HG02763 (cell line): ENCODE measurements around the gene ASTN2.
"Not testable (repeated sequence)": the region's sequence is repeated elsewhere in the genome, so short reads cannot be mapped to it uniquely, and the experiment has no call there.

Experiments used
- ATAC-seq: cut with Tn5 transposase; IDR thresholded peaks from one replicate; pipeline ENCODE4 v1.9.1; 2021; ENCODE audit warnings: mild to moderate bottlenecking, moderate library complexity; ENCODE audit not compliant: unreplicated experiment

ASTN2 gene

DNA sequence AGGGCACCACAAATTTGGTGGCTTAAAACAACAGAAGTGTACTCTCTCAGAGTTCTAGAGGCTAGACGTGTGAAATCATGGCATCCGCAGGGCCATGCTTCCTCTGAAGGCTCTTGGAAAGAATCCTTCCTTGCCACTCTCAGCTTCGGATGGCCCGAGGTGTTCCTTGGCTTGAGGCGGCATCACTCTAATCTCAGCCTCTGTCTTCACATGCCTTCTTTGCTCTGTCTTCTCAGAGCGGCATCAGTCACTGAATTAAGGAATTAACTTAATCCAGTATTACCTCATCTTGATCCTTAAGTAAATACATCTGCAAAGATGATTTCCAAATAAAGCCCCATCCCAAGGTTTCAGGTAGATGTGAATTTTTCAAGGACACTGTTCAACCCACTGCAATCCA lies 938.9 kb downstream of the ASTN2 start:
- ATAC-seq = no peak

DNA sequence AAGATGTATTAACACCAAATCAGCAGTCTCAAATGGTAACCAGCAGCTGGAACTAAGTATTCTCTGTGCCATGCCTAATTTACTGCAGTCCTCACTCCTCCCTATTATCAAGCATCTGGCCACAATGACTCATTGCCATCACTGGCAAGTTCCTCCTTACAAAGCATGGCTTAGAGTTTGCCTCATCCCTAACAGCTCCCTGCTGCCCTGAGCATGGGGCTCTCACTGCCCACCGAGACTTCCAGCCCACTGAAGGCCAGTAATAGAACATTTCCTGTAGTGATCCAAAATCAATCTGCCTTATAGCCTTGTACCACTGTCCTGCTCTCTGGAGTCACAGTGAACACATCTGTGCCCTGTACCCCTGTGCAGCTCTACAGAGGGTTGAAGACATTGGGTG lies 939.7 kb downstream of the ASTN2 start:
- no peak for ATAC-seq

DNA sequence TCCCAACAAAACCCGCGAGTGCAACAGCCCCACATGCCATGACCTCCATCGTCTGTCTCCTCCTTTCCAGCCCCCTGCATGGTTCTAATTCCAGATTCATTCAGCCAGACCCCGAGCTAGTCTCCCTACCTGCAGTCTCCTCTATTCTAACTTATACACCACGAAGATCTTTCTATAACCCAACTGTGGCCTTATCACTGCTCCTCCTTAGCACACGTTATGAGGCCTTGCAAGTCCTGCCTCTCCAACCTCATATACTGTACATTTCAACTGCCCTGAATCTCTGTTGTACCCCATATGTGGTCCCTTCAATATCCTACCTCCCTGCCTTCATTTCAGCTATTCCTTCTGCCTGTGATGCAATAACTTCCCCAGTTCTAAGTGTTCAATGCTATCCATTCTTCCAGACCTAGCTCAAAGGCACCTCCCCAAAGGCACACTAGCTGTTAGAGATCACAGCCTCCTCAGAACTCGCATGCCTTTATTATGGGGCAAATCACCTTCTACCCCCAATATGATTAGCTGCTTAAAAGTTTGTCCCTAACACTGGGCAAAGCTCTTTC lies 942.8 kb downstream of the ASTN2 start:
- no peak for ATAC-seq

GRCh38 chr9:116471093-116471906 lies 943.6 kb downstream of the ASTN2 start:
- ATAC-seq = no peak

DNA sequence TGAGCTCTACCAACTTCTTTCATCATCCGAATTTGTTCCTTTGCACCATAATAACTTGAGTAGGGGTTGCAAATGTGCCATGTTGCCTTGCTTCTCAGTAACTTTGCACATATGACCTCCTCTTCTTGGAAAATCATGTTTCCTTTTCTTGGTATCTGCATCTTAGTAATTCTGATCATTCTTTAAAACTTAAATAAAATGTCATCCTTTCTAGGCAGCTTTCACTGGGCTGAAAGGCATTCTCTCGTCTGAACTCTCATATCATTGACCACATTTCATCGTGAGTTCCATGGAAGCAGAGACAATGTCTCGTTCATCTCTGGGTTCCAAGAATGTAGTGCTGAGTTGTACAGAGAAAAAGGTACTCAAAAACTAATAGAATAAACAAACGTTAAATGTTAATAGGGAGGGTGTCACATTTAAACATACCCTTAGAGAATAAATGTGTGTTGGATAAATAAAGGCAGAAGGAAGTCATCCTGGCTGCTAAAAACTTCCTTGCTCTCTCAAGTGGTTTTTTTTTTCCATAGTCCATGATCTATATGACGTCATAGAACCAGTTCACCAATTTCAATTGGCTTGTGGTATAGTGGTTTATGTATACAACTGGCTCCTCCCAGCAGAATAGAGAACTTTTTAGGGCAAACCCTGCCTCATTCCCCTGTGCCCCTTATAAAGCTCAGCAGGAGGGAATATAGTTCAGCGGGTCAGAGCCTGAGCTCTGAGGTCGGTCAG lies 945.9 kb downstream of the ASTN2 start:
- ATAC-seq = no peak

DNA sequence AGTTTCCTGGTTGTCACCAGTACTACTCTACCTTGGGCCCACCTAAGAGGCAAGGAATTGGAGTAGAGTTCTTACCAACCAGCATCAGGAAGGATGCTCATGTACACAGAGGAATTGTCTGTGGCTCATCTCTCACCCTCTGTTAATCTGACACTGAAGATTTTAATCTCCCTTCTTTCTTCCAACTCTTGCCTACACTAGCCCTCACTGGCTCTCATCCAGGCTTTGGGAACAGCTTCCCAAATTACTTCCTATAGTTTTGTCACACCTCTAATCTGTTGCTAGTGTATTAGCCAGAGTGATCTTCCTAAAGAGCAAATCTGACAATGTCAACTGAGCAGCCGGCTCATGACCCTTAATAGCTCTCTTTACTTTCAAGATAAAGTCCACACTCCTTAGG lies 946.5 kb downstream of the ASTN2 start:
- ATAC-seq = no peak

- no peak for ATAC-seq
Observed at GRCh38 chr9:116467740-116468351, 947.0 kb downstream of the ASTN2 start.

DNA sequence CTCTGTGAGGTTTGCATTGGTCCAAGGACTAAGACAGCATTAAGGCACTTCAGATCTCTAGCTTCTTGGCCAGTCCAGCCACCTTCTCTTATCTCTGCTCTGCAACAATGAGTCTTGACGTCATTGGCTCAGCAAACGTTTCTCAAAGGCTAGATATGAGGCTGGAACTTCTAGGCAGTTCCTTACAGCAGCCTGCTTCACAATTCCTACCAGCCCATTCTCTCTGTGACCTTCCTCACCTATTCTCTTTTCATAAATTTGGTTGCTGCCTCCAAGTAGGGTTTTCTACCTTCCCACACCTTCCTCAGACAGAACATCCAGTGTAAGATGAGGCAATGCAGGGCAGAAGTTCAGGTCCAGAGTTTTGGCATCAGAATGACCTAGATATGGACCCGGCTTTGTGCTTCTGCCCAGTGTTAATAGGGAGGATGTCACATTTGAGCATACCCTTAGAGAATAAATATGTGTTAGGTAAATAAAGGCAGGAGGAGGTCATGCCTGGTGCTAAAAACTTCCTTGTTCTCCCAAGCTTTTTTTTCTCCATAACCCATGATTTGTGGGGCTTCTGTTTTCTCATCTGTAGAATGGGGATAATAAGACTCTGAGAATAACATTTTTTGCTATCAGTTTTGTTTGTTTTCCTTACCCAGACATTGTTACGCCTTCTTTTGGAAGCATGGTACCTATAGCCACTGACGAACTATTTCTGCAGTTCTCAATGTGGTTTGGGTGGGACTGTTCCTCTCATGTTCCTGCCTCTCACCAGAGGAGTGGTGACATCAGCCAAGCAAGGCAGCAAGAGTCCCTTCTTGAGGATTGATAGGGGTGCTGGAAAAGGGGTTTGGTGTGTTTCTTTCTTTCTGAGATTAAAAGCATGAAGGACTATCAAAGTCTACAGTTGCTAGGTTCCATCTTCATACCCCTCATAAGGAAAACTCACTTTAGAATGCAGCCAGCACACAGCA lies 948.3 kb downstream of the ASTN2 start:
- no peak for ATAC-seq

GRCh38 chr9:116465576-116466270 lies 949.1 kb downstream of the ASTN2 start:
- no peak for ATAC-seq

DNA sequence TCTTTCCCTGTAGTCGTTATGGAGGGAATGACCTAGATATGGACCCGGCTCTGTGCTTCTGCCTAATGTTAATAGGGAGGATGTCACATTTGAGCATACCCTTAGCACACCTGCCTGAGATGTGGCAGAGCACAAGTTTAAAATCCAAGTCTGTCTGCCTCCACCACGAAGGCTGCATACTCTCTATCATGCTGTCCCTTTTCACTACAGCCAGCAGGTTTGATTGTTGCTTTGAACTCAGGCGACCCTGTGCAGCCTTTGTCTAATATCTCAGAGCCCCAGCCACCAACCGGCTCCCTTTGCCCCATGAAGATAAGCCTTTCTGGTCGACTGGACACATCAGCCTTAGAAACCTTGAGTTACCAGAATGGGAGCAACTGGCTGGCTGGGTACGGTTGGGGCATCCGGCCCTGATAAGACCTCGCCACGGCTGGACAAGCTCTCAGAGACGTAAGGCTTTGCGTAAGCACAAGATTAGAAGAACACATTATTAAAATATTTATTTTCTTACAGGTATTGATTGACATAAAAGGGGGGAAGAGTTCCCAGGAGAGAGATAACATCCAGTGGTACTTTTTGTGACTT lies 949.8 kb downstream of the ASTN2 start:
- ATAC-seq = no peak

- no peak for ATAC-seq
Observed at GRCh38 chr9:116464423-116464822, 950.4 kb downstream of the ASTN2 start.

- ATAC-seq = no peak
Observed at GRCh38 chr9:116461632-116462031, 953.2 kb downstream of the ASTN2 start.

DNA sequence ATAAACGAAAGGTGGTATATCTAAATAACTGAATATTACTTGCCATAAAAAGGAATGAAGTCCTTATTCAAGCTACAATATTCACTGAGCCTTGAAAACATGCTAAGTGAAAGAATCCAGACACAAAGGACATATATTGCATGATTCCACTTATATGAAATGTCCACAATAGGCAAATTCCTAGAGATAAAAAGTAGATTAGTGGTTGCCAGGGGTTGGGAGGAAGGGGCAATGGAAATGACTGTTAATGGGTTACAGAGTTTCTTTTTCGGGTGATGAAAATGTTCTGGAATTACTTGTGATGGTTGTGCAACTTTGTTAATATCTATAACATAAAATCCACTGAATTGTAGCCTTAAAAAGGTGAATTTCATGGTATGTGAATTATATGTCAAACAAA lies 954.8 kb downstream of the ASTN2 start:
- ATAC-seq = no peak

DNA sequence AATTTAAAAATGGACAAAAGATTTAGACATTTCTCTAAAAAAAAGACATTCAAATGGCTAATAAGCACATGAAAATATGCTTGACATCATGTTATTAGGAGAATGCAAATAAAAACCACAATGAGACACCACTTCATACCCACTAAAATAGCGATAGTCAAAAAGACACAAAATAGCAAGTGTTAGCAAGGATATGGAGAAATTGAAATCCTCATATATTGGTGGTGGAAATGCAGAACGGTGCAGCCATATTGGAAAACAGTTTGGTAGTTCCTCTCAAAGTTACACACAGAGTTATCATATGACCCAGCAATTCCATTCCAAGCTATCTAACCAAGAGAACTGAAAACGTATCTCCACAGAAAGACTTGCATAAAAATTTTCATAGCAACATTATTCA lies 955.3 kb downstream of the ASTN2 start:
- no peak for ATAC-seq

GRCh38 chr9:116456490-116457088 lies 958.3 kb downstream of the ASTN2 start:
- ATAC-seq = no peak

DNA sequence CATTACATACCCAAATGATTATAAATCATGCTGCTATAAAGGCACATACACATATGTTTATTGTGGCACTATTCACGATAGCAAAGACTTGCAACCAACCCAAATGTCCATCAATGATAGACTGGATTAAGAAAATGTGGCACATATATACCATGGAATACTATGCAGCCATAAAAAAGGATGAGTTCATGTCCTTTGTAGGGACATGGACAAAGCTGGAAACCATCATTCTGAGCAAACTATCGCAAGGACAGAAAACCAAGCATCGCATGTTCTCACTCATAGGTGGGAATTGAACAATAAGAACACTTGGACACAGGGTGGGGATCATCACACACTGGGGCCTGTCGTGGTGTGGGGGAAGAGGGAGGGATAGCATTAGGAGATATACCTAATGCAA lies 960.3 kb downstream of the ASTN2 start:
- not testable (repeated sequence) for ATAC-seq

DNA sequence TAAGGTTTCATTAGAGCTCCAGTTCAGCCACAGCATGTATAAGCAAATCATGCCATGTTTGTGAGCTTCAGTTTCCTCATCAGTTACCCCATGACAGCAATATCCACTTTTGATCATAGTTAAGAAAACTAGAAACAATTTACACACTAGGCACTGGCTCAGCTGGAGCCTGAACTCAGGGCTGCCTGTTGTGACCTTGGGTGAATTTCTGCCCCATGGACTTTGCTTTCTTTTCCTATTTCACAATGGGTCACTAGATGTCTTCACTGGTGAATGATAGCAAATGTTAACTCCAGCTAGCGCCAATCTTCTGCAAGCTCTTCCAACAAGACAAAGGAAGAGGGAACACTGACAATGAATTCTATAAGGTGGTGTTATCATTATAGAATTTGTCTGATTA lies 961.1 kb downstream of the ASTN2 start:
- ATAC-seq = no peak

DNA sequence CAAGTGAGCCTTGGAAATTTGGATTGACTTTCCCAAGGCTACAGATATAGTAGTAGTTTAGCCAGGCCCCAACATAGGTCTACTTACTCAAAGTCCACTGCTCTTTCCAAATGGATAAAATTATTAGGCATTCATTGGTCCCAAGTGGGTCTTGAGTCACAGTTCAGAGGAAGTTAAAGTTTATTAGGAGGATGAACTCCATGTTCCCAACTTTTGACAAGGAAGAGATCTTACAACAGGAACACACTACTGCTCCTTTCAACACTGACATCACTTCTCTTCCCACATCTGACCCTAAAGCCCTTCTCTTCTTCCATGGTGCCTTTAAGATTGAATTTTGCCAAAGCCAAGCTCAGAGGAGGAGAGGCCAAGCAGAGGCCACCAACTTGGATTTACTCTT lies 962.2 kb downstream of the ASTN2 start:
- no peak for ATAC-seq

- no peak for ATAC-seq
Observed at GRCh38 chr9:116452227-116452626, 962.6 kb downstream of the ASTN2 start.
